ENCODE data around the gene COX5B. TPM values are rescaled to one million over a fixed set of nuclear protein-coding genes. Genes with fewer than 3 reads are reported as not detected.
"Not testable (repeated sequence)": the region's sequence is repeated elsewhere in the genome, so short reads cannot be mapped to it uniquely, and the experiment has no call there.

The COX5B gene
- total RNA-seq, 1 experiment from 2014 or later: 1,015 TPM

DNA sequence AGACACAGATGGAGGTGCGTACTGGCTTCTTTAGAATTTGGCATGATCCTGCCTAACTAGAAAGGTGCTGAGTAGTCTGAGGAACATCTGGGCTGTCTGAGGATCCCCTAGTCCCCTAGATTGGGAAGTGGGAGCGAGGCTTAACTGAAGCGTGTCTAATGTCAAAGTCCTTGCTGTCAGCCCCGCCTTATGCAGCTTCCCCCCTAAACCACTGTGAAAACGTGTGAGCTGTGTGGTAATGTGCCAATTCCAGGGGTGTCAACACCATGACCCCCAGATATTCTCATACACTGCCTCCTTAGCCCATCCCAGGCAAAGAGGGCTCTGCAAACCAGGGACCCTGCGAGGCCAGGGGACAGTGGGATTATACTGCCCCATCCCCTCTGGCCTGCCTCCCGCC is 34.0 kb upstream of the COX5B start:
- H3K4me3 ChIP-seq (ENCODE audit: low read length); H3K36me3 ChIP-seq (ENCODE audit: low read depth, low read length); H3K4me2 ChIP-seq (ENCODE audit: low read length); H3K9me2 ChIP-seq (replicated peaks; ENCODE audit: low read length); BruUV-seq (replicated peaks); H4K20me1 ChIP-seq (ENCODE audit: low read length); H3K27ac ChIP-seq (ENCODE audit: low read length); CTCF ChIA-PET; ATAC-seq; POLR2A ChIA-PET (ENCODE audit: unreplicated experiment); H3K79me2 ChIP-seq (ENCODE audit: low read length); DNase-seq; H3K9me3 ChIP-seq (ENCODE audit: low read length); intact Hi-C loops (cut with micrococcal nuclease); H3K4me1 ChIP-seq (ENCODE audit: insufficient read depth, low read length); H3K9ac ChIP-seq (ENCODE audit: low read length); H3K27me3 ChIP-seq (ENCODE audit: low read length); H3F3A ChIP-seq (ENCODE audit: low read length, unreplicated experiment); H2AFZ ChIP-seq (ENCODE audit: low read length): not testable (repeated sequence)

DNA sequence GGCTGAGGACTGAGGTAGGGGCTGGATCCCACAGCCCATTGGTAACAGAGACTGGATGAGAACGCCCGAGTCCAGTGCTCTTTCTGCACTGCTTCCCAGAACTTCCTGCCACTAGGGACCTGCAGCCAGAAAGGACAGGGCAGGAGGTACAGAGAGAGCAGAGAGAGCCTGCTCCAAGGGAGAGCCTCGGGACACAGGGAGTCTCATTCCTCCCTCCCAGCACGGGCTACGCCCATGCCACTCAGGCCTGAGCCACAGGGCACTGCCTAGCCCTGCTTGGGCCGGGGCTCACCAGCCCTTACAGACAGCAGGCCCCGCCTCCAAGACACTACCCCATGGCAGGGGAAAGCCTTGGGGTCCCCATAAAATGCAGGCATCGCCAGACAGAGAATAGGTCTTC is 30.1 kb upstream of the COX5B start:
- H3K4me1 ChIP-seq (ENCODE audit: insufficient read depth, low read length); CTCF ChIA-PET; BruUV-seq (replicated peaks); intact Hi-C loops (cut with micrococcal nuclease); H4K20me1 ChIP-seq (ENCODE audit: low read length); H3K9me3 ChIP-seq (ENCODE audit: low read length); DNase-seq; H3K9me2 ChIP-seq (replicated peaks; ENCODE audit: low read length); H3K79me2 ChIP-seq (ENCODE audit: low read length); H3K27ac ChIP-seq (ENCODE audit: low read length); H2AFZ ChIP-seq (ENCODE audit: low read length); POLR2A ChIA-PET (ENCODE audit: unreplicated experiment); H3K4me2 ChIP-seq (ENCODE audit: low read length); H3K36me3 ChIP-seq (ENCODE audit: low read depth, low read length); H3K27me3 ChIP-seq (ENCODE audit: low read length); H3K4me3 ChIP-seq (ENCODE audit: low read length); H3K9ac ChIP-seq (ENCODE audit: low read length); H3F3A ChIP-seq (ENCODE audit: low read length, unreplicated experiment): not testable (repeated sequence)
- peak; percentile 33 for ATAC-seq

DNA sequence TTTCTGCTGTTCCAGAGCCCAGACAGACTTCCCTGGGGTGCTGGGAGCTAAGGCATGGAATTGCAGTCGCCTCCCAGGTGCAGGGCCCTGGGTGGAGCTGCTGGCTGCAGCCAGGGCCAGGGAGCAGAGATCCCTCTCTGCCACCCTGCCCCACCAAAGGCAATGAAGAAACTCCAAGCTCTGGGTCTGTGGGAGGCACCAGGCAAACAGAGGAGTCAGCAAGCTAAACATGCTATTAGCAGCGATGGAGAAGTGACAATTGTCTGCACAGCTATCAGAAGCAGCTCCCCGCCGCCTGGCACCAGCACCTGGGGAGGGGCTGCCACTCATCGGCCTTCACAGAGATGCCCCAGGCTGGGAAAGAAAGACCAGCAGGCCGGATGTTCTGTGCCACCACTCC is 28.0 kb upstream of the COX5B start:
- Histone ChIP-seq H3K4me1 (ENCODE audit: insufficient read depth, low read length) (peaks cover 4% of the 10 kb centered on the region; the same call in 1 of the 2 replicates), H3F3A (ENCODE audit: low read length, unreplicated experiment) (no peaks in the 10 kb centered on the region), H3K9me3 (ENCODE audit: low read length) (no peaks in the 10 kb centered on the region), H3K27me3 (ENCODE audit: low read length) (no peaks in the 10 kb centered on the region), H4K20me1 (ENCODE audit: low read length) (no peaks in the 10 kb centered on the region), H2AFZ (ENCODE audit: low read length) (no peak overlapping the region), H3K9me2 (replicated peaks; ENCODE audit: low read length) (no peaks in the 10 kb centered on the region), H3K79me2 (ENCODE audit: low read length) (no peaks in the 10 kb centered on the region), H3K4me2 (ENCODE audit: low read length) (no peak overlapping the region), H3K27ac (ENCODE audit: low read length) (no peak overlapping the region), H3K4me3 (ENCODE audit: low read length) (no peak overlapping the region), H3K9ac (ENCODE audit: low read length) (no peak overlapping the region), H3K36me3 (ENCODE audit: low read depth, low read length) (no peaks in the 10 kb centered on the region)
- CTCF ChIA-PET: no interaction called here
- ATAC-seq (no peak), DNase-seq (no peak)
- POLR2A ChIA-PET (ENCODE audit: unreplicated experiment): no interaction called here
- no TSS peak for BruUV-seq (replicated peaks)
- TF ChIP-seq, protein P1, sequence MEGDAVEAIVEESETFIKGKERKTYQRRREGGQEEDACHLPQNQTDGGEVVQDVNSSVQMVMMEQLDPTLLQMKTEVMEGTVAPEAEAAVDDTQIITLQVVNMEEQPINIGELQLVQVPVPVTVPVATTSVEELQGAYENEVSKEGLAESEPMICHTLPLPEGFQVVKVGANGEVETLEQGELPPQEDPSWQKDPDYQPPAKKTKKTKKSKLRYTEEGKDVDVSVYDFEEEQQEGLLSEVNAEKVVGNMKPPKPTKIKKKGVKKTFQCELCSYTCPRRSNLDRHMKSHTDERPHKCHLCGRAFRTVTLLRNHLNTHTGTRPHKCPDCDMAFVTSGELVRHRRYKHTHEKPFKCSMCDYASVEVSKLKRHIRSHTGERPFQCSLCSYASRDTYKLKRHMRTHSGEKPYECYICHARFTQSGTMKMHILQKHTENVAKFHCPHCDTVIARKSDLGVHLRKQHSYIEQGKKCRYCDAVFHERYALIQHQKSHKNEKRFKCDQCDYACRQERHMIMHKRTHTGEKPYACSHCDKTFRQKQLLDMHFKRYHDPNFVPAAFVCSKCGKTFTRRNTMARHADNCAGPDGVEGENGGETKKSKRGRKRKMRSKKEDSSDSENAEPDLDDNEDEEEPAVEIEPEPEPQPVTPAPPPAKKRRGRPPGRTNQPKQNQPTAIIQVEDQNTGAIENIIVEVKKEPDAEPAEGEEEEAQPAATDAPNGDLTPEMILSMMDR (conservative IDR thresholded peaks at IDR 0.05; ENCODE audit: low read depth, low read length): no peak
- TF ChIP-seq EZH2 (IDR thresholded peaks at IDR 0.05; ENCODE audit: low read length, unreplicated experiment) (no peak), EZH2phosphoT487 (IDR thresholded peaks at IDR 0.05; ENCODE audit: borderline replicate concordance, low read length) (no peak)
- intact Hi-C loops (cut with micrococcal nuclease): no loop called here

DNA sequence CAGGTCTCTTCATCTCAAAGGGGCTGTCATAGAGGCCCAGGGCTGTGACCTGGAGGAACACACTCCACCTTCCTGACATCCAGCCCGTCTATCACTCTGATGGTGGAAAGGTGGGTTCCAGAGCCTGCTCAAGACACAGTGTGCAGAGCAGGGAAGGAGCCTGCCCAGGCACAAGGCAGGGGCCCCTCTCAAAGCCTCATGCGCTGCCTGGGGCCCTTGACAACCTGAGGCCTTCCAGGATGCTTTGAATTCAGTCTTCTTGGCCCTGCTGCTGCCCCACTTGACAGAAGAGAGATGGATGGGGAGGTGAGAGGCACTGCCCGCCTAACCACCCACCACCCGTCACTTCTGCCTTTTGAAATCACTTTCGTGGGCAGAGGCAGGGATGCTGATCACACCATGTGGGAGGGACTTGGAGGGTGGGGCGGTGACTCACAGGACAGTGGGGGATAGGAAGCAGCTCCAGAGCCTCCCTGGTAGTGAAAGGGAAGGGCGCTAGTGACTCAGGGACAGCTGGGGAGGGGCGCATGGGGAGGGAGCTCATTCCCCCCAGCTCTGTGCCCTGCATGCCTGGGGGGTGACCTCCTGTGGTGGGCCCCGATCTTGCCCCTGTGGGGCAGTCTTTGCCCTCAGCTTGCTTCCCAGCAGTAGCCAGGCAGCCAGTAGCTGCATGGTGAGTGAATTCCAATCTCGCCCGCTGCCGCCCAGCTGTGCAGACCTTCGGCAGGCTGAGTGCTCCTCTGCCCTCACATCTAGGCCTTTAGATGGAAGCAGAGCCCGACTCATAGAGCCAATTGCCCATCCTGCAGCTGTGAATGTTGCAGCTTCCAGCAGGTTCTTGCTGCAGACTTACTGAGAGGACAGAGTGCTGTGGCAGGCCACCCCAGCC is 26.7 kb upstream of the COX5B start:
- H3K9me2 ChIP-seq (replicated peaks; ENCODE audit: low read length); CTCF ChIA-PET; H3K27ac ChIP-seq (ENCODE audit: low read length); H3K9me3 ChIP-seq (ENCODE audit: low read length); H2AFZ ChIP-seq (ENCODE audit: low read length); intact Hi-C loops (cut with micrococcal nuclease); H3K4me3 ChIP-seq (ENCODE audit: low read length); H3K4me2 ChIP-seq (ENCODE audit: low read length); H3K4me1 ChIP-seq (ENCODE audit: insufficient read depth, low read length); H3K9ac ChIP-seq (ENCODE audit: low read length); POLR2A ChIA-PET (ENCODE audit: unreplicated experiment); DNase-seq; H3K36me3 ChIP-seq (ENCODE audit: low read depth, low read length); H3K27me3 ChIP-seq (ENCODE audit: low read length); H3K79me2 ChIP-seq (ENCODE audit: low read length); H3F3A ChIP-seq (ENCODE audit: low read length, unreplicated experiment); BruUV-seq (replicated peaks); H4K20me1 ChIP-seq (ENCODE audit: low read length): not testable (repeated sequence)
- ATAC-seq: peak; percentile 94

DNA sequence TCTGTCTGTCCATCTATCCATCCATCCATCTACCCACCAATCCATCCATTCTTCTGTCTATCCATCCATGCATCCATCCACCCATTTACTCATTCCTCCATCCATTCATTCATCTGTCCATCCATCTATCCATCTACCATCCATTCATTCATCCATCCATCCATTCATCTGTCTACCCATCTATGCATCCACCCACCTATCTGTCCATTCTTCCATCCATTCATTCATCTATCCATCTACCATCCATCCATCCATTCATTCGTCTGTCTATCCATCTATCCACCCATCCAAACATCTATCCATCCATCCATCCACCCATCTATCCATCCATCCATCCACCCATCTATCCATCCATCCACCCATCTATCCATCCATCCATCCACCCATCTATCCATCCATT is 25.4 kb upstream of the COX5B start:
- H3F3A ChIP-seq (ENCODE audit: low read length, unreplicated experiment); H3K27me3 ChIP-seq (ENCODE audit: low read length); H4K20me1 ChIP-seq (ENCODE audit: low read length); CTCF ChIA-PET; H2AFZ ChIP-seq (ENCODE audit: low read length); H3K4me3 ChIP-seq (ENCODE audit: low read length); H3K27ac ChIP-seq (ENCODE audit: low read length); ATAC-seq; POLR2A ChIA-PET (ENCODE audit: unreplicated experiment); H3K4me1 ChIP-seq (ENCODE audit: insufficient read depth, low read length); DNase-seq; H3K9me2 ChIP-seq (replicated peaks; ENCODE audit: low read length); intact Hi-C loops (cut with micrococcal nuclease); H3K4me2 ChIP-seq (ENCODE audit: low read length); H3K9me3 ChIP-seq (ENCODE audit: low read length); H3K36me3 ChIP-seq (ENCODE audit: low read depth, low read length); H3K9ac ChIP-seq (ENCODE audit: low read length); H3K79me2 ChIP-seq (ENCODE audit: low read length); BruUV-seq (replicated peaks): not testable (repeated sequence)

DNA sequence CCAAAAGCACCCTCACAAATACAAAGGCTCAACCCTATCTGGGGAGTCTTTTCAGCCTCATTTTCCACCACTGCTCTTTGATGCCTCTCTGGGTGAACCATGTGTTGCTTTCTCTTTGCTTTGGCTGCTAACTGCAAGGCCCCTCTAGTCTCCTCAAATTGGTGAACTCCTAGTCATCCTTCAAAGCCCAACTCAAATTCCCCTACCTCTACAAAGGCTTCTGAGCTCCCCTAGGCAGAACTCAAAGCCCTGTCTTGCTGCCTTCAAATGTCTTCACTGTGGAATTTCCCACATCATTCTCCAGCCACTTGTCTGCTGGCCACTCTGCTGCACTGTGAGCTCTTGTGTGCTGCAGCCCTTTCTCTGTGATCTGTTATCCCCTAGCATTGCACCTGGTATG is 22.9 kb upstream of the COX5B start:
- H3K79me2 ChIP-seq (ENCODE audit: low read length); H3K9me3 ChIP-seq (ENCODE audit: low read length); DNase-seq; H3K9ac ChIP-seq (ENCODE audit: low read length); H3K36me3 ChIP-seq (ENCODE audit: low read depth, low read length); H3K4me1 ChIP-seq (ENCODE audit: insufficient read depth, low read length); H3K9me2 ChIP-seq (replicated peaks; ENCODE audit: low read length); H3K27ac ChIP-seq (ENCODE audit: low read length); H3K4me2 ChIP-seq (ENCODE audit: low read length); POLR2A ChIA-PET (ENCODE audit: unreplicated experiment); H2AFZ ChIP-seq (ENCODE audit: low read length); CTCF ChIA-PET; H4K20me1 ChIP-seq (ENCODE audit: low read length); H3F3A ChIP-seq (ENCODE audit: low read length, unreplicated experiment); H3K27me3 ChIP-seq (ENCODE audit: low read length); ATAC-seq; H3K4me3 ChIP-seq (ENCODE audit: low read length); BruUV-seq (replicated peaks); intact Hi-C loops (cut with micrococcal nuclease): not testable (repeated sequence)

Measured in PC-3 (cell line).